GM19035 (cell line): Measurements from ENCODE around the gene ST14.

Experiments used
- ATAC-seq: cut with Tn5 transposase; IDR thresholded peaks from one replicate; pipeline ENCODE4 v1.9.1; 2021; ENCODE audit not compliant: unreplicated experiment

Gene ST14

DNA sequence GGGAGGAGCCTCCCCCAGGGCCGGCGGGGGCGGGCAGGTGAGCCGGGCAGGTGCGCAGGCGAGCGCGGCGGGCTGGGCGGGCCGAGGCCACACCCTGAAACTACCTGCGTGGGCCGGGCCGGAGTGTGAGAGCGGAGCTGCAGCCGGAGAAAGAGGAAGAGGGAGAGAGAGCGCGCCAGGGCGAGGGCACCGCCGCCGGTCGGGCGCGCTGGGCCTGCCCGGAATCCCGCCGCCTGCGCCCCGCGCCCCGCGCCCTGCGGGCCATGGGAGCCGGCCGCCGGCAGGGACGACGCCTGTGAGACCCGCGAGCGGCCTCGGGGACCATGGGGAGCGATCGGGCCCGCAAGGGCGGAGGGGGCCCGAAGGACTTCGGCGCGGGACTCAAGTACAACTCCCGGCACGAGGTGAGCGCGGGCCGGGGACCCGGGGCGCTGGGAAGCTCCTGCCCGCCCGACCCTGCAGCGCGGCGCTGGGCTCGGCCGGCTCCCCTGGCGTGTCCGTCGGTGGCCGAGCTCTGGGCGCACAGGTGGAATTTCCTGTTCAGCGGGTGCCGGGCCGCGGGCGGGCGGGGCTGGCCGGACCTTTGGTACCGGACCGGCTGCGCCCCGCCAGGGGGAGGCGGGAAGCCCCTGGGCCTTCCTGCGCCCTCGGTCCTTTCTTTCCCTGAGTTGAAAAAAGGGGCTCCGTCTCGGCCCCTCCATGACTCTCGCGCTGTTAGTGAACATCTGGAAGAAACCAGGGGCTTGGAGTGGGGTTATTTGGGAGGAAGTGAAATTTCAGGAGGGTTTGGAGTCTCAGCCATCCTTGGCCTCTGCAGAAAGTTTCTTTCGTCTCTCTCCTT is at the start of gene ST14:
ST14 (plus strand) TSS at position 126 of the 841 bp plus-strand sequence; CDS start at position 324, 198 bp downstream.
- no peak for ATAC-seq

DNA sequence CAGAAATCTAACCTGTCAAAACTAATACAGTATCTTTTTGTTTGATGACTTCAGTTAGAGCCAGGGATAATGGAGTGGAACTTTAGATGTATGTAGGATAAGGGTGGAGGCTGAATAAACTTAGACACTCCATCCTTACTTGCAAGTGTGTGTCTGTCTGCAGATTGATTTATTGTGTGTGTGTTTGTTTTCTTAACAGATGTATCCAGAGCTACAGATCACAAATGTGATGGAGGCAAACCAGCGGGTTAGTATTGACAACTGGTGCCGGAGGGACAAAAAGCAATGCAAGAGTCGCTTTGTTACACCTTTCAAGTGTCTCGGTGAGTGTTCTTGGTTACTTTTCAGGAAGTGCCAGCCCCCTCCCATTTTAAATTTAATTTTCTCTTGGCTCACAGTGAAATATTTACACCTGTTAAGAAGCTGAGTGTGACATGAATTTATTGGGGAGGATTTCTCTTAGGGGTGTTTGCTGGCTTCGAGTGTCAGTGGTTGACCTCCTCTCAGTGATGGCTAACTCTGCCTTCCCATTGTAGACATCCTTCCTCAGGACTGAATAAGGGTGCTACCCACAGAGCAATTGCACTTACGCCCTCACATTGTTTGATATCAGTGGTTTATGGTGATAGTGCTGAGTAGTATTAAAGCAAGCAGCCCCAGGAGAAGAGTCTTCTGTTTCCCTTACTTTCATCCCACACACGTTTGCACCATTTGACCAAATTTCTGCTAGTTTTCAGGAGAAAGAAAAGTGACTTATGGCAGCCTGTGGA is 49.1 kb upstream of the ST14 start:
- ATAC-seq: no peak

DNA sequence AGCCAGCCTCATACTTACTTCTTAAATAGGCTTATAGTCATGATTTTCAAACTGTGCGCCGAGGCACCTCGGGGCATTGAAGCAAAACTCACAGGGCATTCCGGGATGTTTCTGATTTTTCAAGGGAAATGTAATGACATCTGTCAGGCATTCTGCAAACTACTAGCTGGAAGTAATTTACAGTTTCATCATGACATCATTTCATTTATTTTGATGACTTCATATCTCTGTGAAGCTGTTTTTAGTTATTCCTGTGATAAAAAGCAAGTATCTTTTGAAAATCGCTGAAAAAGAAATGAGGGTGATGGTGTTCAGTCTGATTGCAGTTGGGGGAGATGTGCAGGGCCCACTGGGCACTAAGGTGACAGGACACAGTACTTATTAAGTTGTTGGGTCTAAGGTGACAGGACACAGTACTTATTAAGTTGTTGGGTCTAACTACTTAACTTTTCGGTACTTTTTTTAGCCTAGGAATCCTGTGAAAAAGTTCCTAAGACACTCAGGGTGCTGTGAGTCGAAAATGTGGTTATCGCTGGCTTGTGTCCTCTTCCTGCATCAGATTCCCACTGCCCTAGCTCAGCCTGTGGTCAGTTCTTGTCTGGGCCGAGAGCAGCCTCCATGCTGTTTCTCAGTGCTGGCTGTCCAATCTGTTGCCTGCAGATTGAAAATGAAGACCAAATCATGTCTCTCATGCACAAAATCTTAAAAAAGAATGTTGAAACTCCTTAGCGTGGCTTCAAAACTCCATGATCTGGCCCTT is 47.3 kb upstream of the ST14 start:
- no peak for ATAC-seq

DNA sequence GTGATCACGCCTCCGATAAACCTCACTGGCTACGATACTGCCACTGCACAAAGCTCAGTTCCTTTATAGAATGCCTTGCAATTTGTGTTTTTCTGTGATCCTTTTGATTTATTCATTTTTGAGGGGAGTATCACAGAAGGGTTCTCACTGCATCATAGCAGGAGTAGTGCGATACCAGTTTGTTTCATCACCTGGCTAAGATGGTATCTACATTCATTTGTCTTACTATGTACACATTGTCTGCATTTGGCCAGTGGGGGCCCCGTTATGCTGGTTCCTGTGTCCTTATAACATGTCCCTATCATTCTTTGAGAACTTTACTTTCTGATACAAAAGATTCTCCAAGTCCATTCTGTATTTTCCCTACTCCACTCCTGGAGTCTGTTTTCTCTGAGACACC is 45.3 kb upstream of the ST14 start:
- ATAC-seq: no peak

DNA sequence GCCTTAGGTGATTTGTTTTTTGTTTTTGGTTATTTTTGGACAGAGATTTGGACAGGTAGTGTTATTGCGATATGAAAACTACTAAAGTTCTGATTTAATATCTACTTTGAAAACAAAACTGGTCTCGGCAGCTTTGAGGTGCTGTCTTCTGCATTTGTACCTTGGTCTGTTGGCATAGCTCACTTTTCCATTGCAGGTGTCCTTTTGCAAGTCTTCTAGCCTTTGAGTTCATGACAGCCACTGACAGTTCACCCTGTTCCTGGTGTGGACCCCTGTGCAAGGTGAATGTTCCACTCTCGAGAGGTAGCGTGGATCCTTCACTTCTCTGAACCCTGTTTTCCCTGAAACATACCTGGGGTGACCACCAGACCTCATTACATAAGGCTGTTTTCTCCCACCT is 44.9 kb upstream of the ST14 start:
- no peak for ATAC-seq

DNA sequence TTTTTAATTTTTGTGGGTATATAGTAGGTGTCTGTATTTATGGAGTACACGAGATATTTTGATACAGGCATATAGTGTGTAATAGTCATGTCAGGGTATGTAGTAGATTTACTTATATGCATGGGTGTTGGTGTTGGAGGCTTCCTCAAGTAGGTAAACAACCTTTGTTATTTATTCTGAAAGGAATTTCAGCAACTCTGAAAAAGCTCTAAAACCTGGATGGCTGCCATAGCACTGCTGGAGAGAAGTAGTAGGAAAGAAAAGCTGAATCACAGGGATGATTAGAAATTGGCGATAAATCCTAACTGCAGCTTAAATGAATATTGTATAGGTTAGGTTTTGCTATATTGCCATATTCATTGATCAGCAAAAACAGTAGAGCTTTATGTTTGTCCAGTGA is 44.4 kb upstream of the ST14 start:
- no peak for ATAC-seq

DNA sequence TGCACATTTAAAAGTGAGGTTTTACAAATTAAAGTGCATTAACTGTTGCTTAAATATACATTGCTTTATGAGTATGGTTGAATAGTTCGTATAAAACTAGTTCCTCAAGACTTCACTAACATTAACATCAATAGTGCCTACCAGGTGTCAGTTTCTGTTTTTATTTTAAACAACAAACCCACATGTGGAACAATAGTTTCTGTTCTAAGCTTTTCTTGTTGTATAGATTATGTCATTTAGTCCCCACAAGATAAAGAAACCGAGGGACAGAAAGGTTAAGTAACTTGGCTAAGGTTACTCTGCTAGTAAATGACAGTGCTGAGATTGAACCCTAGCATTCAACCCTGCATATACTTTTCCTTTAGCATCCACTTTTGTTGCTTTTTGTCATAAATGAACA is 41.4 kb upstream of the ST14 start:
- peak; percentile 91 for ATAC-seq

DNA sequence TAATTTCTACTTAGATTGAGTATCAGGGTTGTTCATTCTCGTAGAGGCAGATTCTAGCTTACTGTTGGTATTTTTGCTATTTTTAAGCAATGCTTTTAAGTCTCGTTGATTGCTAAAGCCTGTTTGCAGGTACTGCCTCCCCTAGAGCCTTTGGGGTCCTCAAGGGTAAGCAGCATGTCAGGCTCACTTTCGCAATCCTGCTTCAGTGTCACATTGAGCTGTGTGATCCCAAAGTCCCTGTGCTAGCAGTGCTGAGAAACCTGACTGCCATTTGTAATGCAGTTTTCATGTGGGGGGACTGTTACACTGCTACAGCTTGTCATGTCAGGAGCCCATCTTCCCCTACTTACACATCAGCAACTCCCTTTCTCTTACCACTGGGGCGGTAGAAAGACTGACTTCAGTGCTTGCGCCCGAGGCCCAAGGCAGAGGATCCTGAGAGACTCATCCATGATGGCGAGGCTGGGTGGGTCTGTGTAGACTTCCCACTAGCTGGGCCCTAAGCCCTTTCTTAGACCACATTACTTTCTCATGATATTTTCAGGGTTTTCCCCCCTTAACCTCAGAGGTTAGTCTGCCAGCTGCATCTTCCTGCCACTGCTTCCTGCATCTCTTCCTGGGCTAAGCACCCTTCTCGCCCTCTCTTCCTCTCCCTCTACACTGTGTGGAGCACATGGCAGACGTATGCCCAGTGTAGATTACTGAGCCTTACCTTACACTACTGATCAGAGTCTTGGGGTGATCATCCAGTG is 40.8 kb upstream of the ST14 start:
- ATAC-seq: peak; percentile 45

DNA sequence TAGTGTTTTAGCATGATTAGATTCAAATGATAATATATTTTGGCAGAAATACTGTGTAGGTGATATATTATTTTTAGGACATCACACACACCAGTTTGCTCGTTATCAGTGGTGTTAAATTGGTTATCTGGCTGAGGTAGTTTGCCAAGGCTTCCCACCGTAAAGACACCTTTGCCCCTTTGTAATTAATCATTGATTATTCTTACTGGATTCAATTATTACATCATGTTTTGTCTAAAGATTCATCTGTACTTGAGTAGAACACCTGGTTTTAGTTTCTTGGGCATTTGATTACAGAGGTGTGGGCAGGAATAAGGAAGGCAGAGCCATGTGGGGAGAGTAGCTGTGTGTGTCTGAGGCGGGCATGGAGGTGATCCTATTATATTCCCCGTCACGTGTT is 39.5 kb upstream of the ST14 start:
- ATAC-seq: no peak

DNA sequence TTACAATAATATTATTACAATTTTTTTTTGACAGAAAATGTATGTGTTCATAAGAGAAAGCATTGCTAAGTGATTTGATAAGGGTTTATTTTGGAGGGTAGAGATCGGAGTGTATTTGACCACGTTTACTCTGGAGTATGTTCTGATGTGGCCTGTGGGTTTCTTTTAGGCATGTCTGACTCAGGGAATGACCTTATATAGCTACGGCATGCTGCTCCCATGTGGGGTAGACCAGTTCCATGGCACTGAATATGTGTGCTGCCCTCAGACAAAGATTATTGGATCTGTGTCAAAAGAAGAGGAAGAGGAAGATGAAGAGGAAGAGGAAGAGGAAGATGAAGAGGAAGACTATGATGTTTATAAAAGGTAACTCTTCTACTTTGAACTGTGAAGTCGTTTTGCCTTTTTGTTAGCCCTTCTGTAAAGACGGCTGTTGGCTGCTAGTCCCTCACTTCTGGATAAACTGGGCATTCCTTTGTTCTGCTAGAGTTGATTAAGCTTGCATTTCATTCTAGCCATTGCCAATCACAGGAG is 38.1 kb upstream of the ST14 start:
- no peak for ATAC-seq

DNA sequence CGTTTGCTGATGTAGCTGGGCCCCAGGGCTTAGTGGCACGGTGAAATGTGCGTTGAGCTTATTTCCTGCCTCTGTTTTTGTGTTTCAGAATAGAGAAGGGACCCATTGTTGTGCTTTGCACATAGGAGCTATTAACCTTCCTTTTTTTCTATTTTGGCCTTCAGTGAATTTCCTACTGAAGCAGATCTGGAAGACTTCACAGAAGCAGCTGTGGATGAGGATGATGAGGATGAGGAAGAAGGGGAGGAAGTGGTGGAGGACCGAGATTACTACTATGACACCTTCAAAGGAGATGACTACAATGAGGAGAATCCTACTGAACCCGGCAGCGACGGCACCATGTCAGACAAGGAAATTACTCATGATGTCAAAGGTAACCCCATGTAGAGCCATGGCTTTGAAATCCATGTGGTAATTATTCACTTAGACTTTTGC is 37.4 kb upstream of the ST14 start:
- no peak for ATAC-seq

DNA sequence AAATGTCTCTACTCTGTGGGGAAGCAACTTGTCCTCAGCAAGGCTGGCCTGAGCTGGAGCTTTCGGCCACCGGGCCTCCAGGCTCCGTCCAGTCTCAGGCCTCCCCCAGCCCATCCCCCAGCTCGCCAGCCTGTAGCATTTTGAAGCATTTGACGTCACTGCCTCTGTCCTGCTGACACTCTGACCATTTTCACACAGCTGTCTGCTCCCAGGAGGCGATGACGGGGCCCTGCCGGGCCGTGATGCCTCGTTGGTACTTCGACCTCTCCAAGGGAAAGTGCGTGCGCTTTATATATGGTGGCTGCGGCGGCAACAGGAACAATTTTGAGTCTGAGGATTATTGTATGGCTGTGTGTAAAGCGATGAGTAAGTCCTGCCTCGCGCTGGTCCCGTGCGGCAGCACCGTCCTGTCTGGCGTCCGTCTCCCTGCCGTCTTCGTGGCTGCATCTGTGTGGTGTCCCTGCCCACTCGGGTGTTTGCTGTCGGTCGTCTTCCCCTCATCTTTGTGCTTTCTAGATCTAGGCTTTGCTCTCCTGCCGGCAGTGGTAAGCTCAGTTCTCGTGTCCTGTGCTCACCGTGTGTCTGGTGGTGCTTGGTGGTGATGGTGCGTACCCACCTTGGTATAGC is 36.1 kb upstream of the ST14 start:
- no peak for ATAC-seq

DNA sequence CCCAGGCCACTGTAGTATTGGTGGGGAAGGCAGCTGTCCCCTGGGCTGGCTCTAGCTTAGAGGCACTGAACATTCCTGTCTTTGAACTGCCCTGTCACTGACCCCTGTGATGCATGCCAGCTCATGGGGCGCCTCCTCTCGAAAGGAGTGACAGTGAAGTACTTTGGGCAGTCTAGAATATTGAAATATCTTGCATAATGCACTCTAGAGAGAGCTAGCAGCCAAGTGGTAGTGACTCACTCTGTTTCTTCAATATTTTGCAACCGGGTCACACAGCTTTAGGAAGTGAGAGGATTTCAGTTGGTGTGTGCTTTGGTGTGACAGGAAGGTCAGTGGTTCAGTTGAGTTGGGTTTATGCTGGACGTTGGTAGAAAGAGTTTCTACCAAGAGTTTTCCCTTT is 35.5 kb upstream of the ST14 start:
- ATAC-seq: no peak

DNA sequence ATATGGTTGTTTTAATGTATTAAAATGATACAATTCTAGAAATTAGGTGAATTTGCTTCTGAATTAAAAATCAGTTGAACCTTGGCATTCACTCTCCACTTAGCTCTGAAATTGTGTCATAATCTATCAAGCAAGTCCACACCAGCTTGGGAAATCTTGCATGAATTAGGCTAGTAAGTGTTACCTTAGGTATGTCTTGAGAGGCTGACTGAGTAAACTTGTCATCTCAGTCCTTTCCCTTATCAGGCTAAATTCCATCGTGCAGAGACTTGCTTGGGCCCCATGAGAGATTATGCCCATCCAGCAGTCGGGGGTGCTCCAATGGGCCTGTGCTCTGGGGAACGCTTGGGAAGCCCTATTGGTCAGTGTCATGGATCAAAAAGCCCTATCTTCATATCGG is 33.9 kb upstream of the ST14 start:
- ATAC-seq: no peak

DNA sequence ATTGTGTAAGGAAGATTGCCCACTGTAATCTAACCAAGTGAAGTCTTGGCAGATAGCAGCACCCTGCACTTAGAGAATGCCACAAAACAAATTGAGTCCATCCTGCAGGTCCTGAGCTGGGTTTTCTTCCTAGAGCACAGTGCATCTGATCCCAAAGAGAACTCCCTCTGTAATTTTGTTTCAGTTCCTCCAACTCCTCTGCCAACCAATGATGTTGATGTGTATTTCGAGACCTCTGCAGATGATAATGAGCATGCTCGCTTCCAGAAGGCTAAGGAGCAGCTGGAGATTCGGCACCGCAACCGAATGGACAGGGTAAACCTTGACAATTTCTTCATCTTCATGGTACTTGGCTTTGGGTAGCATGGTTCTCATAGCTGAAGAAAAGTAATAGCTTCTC is 33.1 kb upstream of the ST14 start:
- no peak for ATAC-seq

DNA sequence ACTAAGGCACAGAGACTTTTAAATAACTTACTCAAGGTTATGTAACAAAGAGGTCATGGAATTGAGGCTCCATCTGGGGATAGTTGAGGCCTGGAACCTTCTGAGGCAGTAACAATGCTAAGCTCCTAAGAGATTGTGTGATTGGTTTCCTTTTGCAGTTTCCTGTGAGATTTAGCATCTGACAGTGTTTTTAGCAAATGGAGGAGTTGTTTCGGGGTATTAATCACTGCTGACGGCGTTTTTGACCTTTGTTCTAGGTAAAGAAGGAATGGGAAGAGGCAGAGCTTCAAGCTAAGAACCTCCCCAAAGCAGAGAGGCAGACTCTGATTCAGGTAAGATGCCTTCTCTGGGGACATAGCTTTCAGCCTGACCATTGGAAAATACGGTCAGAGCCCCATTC is 32.1 kb upstream of the ST14 start:
- ATAC-seq: no peak

DNA sequence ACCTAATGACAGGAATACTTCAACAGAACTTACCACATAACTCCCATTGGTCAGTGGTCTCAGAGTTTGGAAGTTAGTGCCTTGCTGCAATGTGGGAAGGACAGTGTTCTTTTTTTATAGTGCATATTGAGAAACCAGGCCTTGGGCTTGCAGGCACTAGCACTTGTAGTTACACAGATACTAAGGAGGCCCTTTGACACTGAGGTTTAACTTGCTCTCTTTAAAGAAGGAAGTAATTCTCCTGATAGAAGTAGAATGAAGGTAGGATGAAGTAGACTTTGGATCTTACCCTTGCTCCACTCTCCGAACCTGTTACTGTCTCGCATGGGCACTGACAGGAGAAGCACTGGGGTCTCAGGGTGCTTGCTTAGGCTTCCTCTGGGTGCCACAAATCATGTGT is 31.0 kb upstream of the ST14 start:
- no peak for ATAC-seq

DNA sequence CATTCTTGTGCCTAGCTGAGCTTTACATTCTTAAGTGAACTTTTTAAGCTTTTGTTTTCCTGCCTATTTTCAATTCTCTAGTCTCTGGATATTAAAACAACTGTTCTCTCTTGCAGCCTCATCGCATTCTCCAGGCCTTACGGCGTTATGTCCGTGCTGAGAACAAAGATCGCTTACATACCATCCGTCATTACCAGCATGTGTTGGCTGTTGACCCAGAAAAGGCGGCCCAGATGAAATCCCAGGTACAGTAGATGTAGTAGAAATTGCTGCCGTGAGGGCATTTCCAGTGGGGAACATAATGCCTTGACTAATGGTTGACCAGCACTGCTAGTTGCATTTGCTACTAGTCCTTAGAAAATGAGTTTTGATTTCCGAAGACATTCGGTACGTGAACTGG is 29.7 kb upstream of the ST14 start:
- ATAC-seq: no peak

DNA sequence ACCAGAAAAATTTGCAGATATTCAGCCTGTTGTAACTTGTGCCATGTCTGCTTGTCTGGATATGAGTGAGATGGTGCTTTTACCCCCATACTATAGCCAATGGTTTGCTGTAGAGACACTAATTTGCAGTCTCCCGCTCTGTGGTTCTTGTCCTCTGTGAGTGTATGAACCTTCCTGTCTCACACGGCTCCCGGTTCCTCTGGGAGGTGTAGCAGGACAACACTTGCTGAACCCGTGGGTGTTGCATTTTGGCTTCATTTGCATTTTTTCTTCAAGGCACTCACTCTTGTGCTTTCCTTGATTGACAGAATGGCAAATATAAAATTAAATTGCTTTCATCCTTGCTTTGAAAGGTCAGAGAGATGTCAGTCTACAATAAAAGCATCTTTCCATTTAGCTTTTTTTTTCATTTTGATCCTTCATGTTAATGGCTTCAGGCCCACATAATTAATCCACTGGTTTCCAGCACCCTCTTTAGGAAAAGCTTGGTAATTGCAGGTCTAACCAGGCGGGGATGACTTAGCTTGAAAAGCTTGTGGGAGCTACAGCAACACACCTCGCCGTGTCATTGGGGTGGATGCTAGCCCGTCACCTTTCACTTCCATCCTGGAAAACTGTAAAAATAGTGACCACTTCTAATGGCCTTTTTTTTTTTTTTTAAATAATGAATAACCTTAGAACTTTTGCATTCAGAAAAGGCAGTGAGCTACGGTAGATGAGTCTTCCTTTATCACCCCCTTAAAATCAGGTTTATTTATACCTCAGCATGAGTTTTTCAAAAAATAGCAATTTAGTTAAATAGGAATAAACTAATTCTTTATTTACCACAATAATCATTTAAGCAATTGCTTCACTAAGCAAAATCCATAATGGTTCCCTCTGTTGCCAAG is 27.4 kb upstream of the ST14 start:
- peak; percentile 78 for ATAC-seq
